ENCODE data around the gene BHLHE41. TPM values are rescaled to one million over a fixed set of nuclear protein-coding genes. Genes with fewer than 3 reads are reported as not detected.

Gene BHLHE41
- total and polyA plus RNA-seq, 2 of the 8 experiments (the other 6 are each of a cell fraction or from before 2014, with no cell fraction given), result 1.1 to 3.4 TPM

DNA sequence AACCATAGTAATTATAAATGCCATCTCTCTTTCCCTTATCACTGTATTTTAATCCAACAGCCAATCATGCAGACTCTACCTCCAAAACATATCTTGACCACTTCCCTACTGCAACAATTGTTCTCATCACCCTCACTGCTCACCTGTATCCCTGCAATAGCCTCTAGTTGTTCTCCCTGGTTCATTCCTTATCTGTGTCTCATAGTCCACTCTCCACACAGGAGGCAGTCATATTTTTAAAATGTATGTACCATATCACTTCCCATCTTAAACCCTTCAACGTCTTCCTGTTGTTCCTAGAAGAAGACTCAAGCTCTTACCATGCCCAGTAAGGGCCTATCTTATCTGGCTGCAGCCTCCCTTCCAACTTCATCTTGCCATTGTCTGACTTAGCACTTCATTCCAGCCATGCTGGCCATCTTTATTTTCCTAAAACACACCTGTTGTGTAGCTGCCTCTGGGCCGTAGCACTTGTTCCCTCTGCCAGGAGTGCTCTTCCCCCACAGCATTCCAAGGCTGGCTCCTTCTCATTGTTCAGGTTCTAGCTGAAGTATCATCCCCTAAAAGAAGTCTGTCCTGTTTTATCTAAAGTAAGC, 27.8 kb upstream of the BHLHE41 start (continued):
- TF ChIP-seq CHD7 (IDR thresholded peaks at IDR 0.05; ENCODE audit: insufficient replicate concordance, low read length) (no peak), MAFK (IDR thresholded peaks at IDR 0.05; ENCODE audit: low read depth, low read length) (no peak), RXRA (IDR thresholded peaks at IDR 0.05; ENCODE audit: insufficient read depth, low read depth, low read length) (no peak), KDM1A (IDR thresholded peaks at IDR 0.05; ENCODE audit: borderline replicate concordance, low read length) (no peak)

All from H1 (cell line).